ENCODE measurements around the gene MED15. TPM values are rescaled to one million over a fixed set of nuclear protein-coding genes. Genes with fewer than 3 reads are reported as not detected.
A peak's percentile ranks its signal among the peaks of the same experiment; 100 is the strongest.

Gene MED15
- total RNA-seq, 6 donors from 2014 or later = 64.2 to 170 (median 123) TPM

- H3K4me1 ChIP-seq = peaks cover 19 to 30% (median 25%) of the 10 kb centered on the region in 4 donors
- no peaks in the 10 kb centered on the region for H3K9me3 ChIP-seq
- 96 to 98% methylated on average over 3 of the region's 3 CpGs for WGBS, 2 donors
- no peaks in the 10 kb centered on the region for H3K27me3 ChIP-seq
- peaks cover 6 to 81% (median 34%) of the 10 kb centered on the region in 4 donors for H3K36me3 ChIP-seq
- DNase-seq (no peak), ATAC-seq (ENCODE audit: low FRiP score in 2 of 2) (no peak)
- no peak overlapping the region for H3K4me3 ChIP-seq
- H3K27ac ChIP-seq = no peak overlapping the region
- TF ChIP-seq, protein P1, sequence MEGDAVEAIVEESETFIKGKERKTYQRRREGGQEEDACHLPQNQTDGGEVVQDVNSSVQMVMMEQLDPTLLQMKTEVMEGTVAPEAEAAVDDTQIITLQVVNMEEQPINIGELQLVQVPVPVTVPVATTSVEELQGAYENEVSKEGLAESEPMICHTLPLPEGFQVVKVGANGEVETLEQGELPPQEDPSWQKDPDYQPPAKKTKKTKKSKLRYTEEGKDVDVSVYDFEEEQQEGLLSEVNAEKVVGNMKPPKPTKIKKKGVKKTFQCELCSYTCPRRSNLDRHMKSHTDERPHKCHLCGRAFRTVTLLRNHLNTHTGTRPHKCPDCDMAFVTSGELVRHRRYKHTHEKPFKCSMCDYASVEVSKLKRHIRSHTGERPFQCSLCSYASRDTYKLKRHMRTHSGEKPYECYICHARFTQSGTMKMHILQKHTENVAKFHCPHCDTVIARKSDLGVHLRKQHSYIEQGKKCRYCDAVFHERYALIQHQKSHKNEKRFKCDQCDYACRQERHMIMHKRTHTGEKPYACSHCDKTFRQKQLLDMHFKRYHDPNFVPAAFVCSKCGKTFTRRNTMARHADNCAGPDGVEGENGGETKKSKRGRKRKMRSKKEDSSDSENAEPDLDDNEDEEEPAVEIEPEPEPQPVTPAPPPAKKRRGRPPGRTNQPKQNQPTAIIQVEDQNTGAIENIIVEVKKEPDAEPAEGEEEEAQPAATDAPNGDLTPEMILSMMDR (IDR thresholded peaks at IDR 0.05) = no peak
- no peak for TF ChIP-seq POLR2A (IDR thresholded peaks at IDR 0.05)
- no peak for TF ChIP-seq EP300 (IDR thresholded peaks at IDR 0.05)
- TF ChIP-seq POLR2AphosphoS5 (IDR thresholded peaks at IDR 0.05) = no peak
These were observed 53.3 kb downstream of the MED15 start for GRCh38 chr22:20560716-20561115.

DNA sequence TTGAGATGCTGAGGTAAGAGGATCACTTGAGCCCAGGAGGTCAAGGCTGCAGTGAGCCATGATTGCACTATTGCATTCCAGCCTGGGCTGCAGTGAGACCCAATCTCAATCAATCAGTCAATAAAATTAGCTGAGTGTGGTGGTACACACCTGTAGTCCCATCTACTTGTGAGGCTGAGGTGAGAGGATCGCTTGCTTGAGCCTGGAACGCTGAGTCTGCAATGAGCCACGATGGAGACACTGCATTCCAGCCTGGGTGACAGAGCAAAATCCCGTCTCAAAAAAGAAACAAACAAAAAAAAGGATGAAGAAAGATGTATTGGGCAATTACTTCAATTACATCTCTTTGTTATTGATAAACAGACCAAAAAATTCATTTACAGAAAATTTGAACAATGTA is 54.5 kb downstream of the MED15 start:
- H3K4me3 ChIP-seq = no peak overlapping the region
- DNase-seq = no peak
- H3K36me3 ChIP-seq = peaks cover 10 to 81% (median 43%) of the 10 kb centered on the region in 4 donors
- ATAC-seq (ENCODE audit: low FRiP score in 2 of 2) = no peak
- no peaks in the 10 kb centered on the region for H3K27me3 ChIP-seq
- TF ChIP-seq POLR2AphosphoS5 (IDR thresholded peaks at IDR 0.05) (no peak), POLR2A (IDR thresholded peaks at IDR 0.05) (no peak), EP300 (IDR thresholded peaks at IDR 0.05) (no peak)
- TF ChIP-seq, protein P1 (IDR thresholded peaks at IDR 0.05) = no peak
- H3K9me3 ChIP-seq = no peaks in the 10 kb centered on the region
- WGBS, 2 donors = 73 to 86% methylated on average over 4 of the region's 4 CpGs
- peaks cover 21 to 27% (median 25%) of the 10 kb centered on the region in 4 donors for H3K4me1 ChIP-seq
- H3K27ac ChIP-seq = no peak overlapping the region

DNA sequence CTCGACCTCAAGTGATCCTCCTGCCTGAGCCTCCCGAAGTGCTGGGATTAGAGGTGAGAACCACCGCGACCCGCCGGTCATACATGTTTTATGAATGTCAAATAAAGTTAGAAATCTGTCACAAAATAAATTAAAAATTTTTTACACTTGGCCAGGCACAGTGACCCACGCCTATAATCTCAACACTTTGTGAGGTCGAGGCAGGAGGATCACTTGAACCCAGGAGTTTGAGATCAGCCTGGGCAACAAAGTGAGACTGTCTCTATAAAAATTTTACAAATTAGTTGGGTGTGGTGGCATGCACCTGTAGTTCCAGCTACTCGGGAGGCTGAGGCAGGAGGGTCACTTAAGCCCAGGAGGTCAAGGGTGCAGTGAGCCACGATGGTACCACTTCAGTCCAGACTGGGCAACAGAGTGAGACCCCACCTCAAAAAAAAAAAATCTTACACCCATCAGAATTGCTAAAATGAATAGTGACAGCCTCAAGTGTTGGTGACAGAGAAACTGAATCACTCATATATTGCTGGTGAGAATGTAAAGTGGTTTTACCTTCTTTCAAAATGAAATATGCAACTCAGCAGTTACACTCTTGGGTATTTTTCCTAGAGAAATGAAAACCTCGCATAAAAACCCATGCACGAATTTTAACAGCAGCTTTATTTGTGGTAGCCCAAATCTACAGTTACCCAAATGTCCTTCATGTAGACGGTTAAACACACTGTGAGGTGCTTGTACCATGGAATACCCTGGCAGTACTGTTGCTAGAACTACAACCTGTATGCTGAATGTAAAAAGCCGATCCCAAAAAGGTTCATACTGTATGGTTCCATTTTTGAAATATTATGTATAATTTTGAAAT is 55.4 kb downstream of the MED15 start:
- H3K4me3 ChIP-seq = no peak overlapping the region
- ATAC-seq (ENCODE audit: low FRiP score in 2 of 2) (no peak), DNase-seq (no peak)
- H3K27ac ChIP-seq = no peak overlapping the region
- peaks cover 22 to 27% (median 25%) of the 10 kb centered on the region in 4 donors for H3K4me1 ChIP-seq
- TF ChIP-seq POLR2A (IDR thresholded peaks at IDR 0.05) = no peak
- no peak for TF ChIP-seq EP300 (IDR thresholded peaks at IDR 0.05)
- TF ChIP-seq, protein P1 (IDR thresholded peaks at IDR 0.05) = no peak
- TF ChIP-seq POLR2AphosphoS5 (IDR thresholded peaks at IDR 0.05) = no peak
- H3K36me3 ChIP-seq = peaks cover 19 to 89% (median 50%) of the 10 kb centered on the region in 4 donors
- no peaks in the 10 kb centered on the region for H3K27me3 ChIP-seq
- H3K9me3 ChIP-seq = no peaks in the 10 kb centered on the region
- WGBS, 2 donors = 91 to 93% methylated on average over 14 of the region's 14 CpGs

DNA sequence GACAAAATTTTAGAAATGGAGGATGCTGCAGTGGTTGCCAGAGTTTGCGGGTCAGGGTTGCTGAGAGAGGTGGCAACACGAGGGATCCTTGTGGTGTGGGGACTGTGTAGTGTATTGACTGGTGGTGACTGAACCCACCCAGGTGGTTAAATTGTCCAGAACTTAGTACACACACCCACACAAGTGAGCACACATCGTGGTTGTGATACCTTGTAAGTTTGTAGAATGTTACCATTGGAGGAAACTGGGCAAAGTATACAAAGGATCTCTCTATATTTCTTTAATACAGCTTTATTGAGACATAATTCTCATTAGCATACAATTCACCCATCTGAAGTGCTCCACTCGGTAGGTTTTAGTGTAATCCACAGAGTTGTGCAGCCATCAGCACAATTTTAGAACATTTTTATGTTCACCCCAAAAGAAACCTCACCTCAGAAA is 56.1 kb downstream of the MED15 start:
- 76 to 88% methylated on average over 4 of the region's 4 CpGs for WGBS, 2 donors
- TF ChIP-seq POLR2AphosphoS5 (IDR thresholded peaks at IDR 0.05) = no peak
- no peak for TF ChIP-seq POLR2A (IDR thresholded peaks at IDR 0.05)
- TF ChIP-seq, protein P1 (IDR thresholded peaks at IDR 0.05) = no peak
- no peak for TF ChIP-seq EP300 (IDR thresholded peaks at IDR 0.05)
- no peak for DNase-seq
- no peaks in the 10 kb centered on the region for H3K27me3 ChIP-seq
- no peak overlapping the region for H3K4me3 ChIP-seq
- ATAC-seq (ENCODE audit: low FRiP score in 2 of 2) = no peak
- H3K9me3 ChIP-seq = no peaks in the 10 kb centered on the region
- peak overlapping the region in 1 of 4 donors; percentile 18 for H3K27ac ChIP-seq
- peaks cover 25 to 31% (median 30%) of the 10 kb centered on the region in 4 donors for H3K4me1 ChIP-seq
- H3K36me3 ChIP-seq = peaks cover 19 to 90% (median 53%) of the 10 kb centered on the region in 4 donors
